WTC11 (cell line): ENCODE data around the gene RHBDD3. TPM values are rescaled to one million over a fixed set of nuclear protein-coding genes. Genes with fewer than 3 reads are reported as not detected.

Experiments used
- ATAC-seq: fragments of 200-7000 bp; cut with Tn5 transposase; 2 replicates; pipeline ENCODE4 v1.10.0; 2021; ENCODE audit warnings: mild to moderate bottlenecking, moderate library complexity
- CTCF ChIA-PET: fragments of 300-600 bp; sonication (Branson Sonifier 250); formaldehyde crosslinking; loops from one replicate; lab custom pipeline; 2021; ENCODE audit warnings: antibody characterized with exemption; lab: Charles Lee
- POLR2A ChIA-PET: fragments of 350-600 bp; sonication (Branson Sonifier 250); formaldehyde crosslinking; loops from one replicate; lab custom pipeline; 2021; ENCODE audit warnings: antibody characterized with exemption; lab: Charles Lee
- DNase-seq: peaks from one replicate; pipeline ENCODE4 v3.0.0; 2021; ENCODE audit warnings: low spot score
- H3K27ac Mint-ChIP-seq: 2 replicates; pipeline ENCODE4 v1.8.0; 2021; ENCODE audit warnings: mixed read lengths
- H3K27me3 Mint-ChIP-seq: 2 replicates; pipeline ENCODE4 v1.8.0; 2021; ENCODE audit warnings: low read depth, mild to moderate bottlenecking, moderate library complexity, mixed read lengths
- H3K36me3 Mint-ChIP-seq: 2 replicates; pipeline ENCODE4 v1.8.0; 2021; ENCODE audit warnings: mixed read lengths
- H3K4me1 Mint-ChIP-seq: 2 replicates; pipeline ENCODE4 v1.8.0; 2022; ENCODE audit warnings: mixed read lengths
- H3K4me3 Mint-ChIP-seq: 2 replicates; pipeline ENCODE4 v1.8.0; 2021; ENCODE audit warnings: mild to moderate bottlenecking, moderate library complexity, mixed read lengths
- H3K9me3 Mint-ChIP-seq: 2 replicates; pipeline ENCODE4 v1.8.0; 2021; ENCODE audit warnings: mixed read lengths
- ESRRA ChIP-seq: sonication (generic); formaldehyde crosslinking; IDR thresholded peaks from 2 replicates; pipeline ENCODE4 v1.8.1; 2022; ENCODE audit warnings: mild to moderate bottlenecking, missing genetic modification reagents, borderline replicate concordance
- FOXK1 ChIP-seq: sonication (generic); formaldehyde crosslinking; IDR thresholded peaks from 2 replicates; pipeline ENCODE4 v1.8.0; 2022; ENCODE audit warnings: mild to moderate bottlenecking, moderate library complexity, missing genetic modification reagents
- GABPB1 ChIP-seq: sonication (generic); formaldehyde crosslinking; IDR thresholded peaks from 2 replicates; pipeline ENCODE4 v1.8.1; 2023; ENCODE audit warnings: mild to moderate bottlenecking, missing genetic modification reagents
- JAZF1 ChIP-seq: fragments of 250-450 bp; sonication (Bioruptor Pico); IDR thresholded peaks from 2 replicates; pipeline ENCODE4 v1.9.0; 2021; ENCODE audit warnings: moderate library complexity, mild to moderate bottlenecking, inconsistent platforms
- NFE2L1 ChIP-seq: sonication (generic); formaldehyde crosslinking; IDR thresholded peaks from 2 replicates; pipeline ENCODE4 v1.8.1; 2023; ENCODE audit warnings: missing genetic modification reagents
- NR3C1 ChIP-seq: sonication (generic); formaldehyde crosslinking; conservative IDR thresholded peaks from 2 replicates; pipeline ENCODE4 v1.8.1; 2023; ENCODE audit warnings: low read depth, mild to moderate bottlenecking, missing genetic modification reagents
- PRRX2 ChIP-seq: fragments of 250-450 bp; sonication (Bioruptor Pico); IDR thresholded peaks from 2 replicates; pipeline ENCODE4 v1.8.0; 2021; ENCODE audit warnings: mild to moderate bottlenecking
- RELA ChIP-seq: sonication (generic); formaldehyde crosslinking; IDR thresholded peaks from 2 replicates; pipeline ENCODE4 v1.8.1; 2022; ENCODE audit warnings: missing genetic modification reagents, mild to moderate bottlenecking, borderline replicate concordance
- RORB ChIP-seq: fragments of 250-450 bp; sonication (Bioruptor Pico); IDR thresholded peaks from 2 replicates; pipeline ENCODE4 v1.9.0; 2021; ENCODE audit warnings: mild to moderate bottlenecking
- SMAD4 ChIP-seq: sonication (generic); formaldehyde crosslinking; IDR thresholded peaks from 2 replicates; pipeline ENCODE4 v1.8.0; 2022; ENCODE audit warnings: mild to moderate bottlenecking, missing genetic modification reagents
- SOX15 ChIP-seq: fragments of 250-450 bp; sonication (Bioruptor Pico); IDR thresholded peaks from 2 replicates; pipeline ENCODE4 v1.9.0; 2021; ENCODE audit warnings: mild to moderate bottlenecking
- TEAD1 ChIP-seq: sonication (generic); formaldehyde crosslinking; IDR thresholded peaks from 2 replicates; pipeline ENCODE4 v1.8.0; 2022; ENCODE audit warnings: mild to moderate bottlenecking, missing genetic modification reagents
- ZNF138 ChIP-seq: sonication (generic); formaldehyde crosslinking; conservative IDR thresholded peaks from 2 replicates; pipeline ENCODE4 v1.8.1; 2022; ENCODE audit warnings: mild to moderate bottlenecking, moderate library complexity, missing genetic modification reagents
- ZNF317 ChIP-seq: sonication (generic); formaldehyde crosslinking; IDR thresholded peaks from 2 replicates; pipeline ENCODE4 v1.8.1; 2023; ENCODE audit warnings: low read depth, mild to moderate bottlenecking, moderate library complexity, missing genetic modification reagents, borderline replicate concordance
- total RNA-seq: library from RNA; stranded (reverse); gene quantifications from 3 replicates; pipeline ENCODE4 v1.2.3, GENCODE V29; 2021
- TF ChIP-seq, protein P1 (sequence below): sonication (generic); formaldehyde crosslinking; IDR thresholded peaks from 2 replicates; pipeline ENCODE4 v1.8.0; 2023; ENCODE audit warnings: missing genetic modification reagents
- TF ChIP-seq, protein P2 (sequence below): sonication (generic); formaldehyde crosslinking; IDR thresholded peaks from 2 replicates; pipeline ENCODE4 v1.8.1; 2023; ENCODE audit warnings: mild to moderate bottlenecking, missing genetic modification reagents, moderate library complexity
- TF ChIP-seq, protein P3 (sequence below): sonication (generic); formaldehyde crosslinking; IDR thresholded peaks from 2 replicates; pipeline ENCODE4 v1.8.1; 2022; ENCODE audit warnings: mild to moderate bottlenecking, moderate library complexity, missing genetic modification reagents
- TF ChIP-seq, protein P4 (sequence below): sonication (generic); formaldehyde crosslinking; IDR thresholded peaks from 2 replicates; pipeline ENCODE4 v1.8.0; 2022; ENCODE audit warnings: missing genetic modification reagents
- TF ChIP-seq, protein P5 (sequence below): sonication (generic); formaldehyde crosslinking; IDR thresholded peaks from 2 replicates; pipeline ENCODE4 v1.8.1; 2022; ENCODE audit warnings: missing genetic modification reagents, borderline replicate concordance
- TF ChIP-seq, protein P6 (sequence below): sonication (generic); formaldehyde crosslinking; IDR thresholded peaks from 2 replicates; pipeline ENCODE4 v1.8.1; 2022; ENCODE audit warnings: low read depth, missing genetic modification reagents, borderline replicate concordance
- TF ChIP-seq, protein P7 (sequence below): fragments of 250-450 bp; sonication (Bioruptor Pico); IDR thresholded peaks from 2 replicates; pipeline ENCODE4 v1.9.0; 2021; ENCODE audit warnings: moderate library complexity, mild to moderate bottlenecking, inconsistent platforms, borderline replicate concordance
- TF ChIP-seq, protein P8 (sequence below): sonication (generic); formaldehyde crosslinking; IDR thresholded peaks from 2 replicates; pipeline ENCODE4 v1.8.0; 2023; ENCODE audit warnings: missing genetic modification reagents, mild to moderate bottlenecking, borderline replicate concordance

The RHBDD3 gene
- total RNA-seq, 1 experiment from 2014 or later, result 77.9 TPM

DNA sequence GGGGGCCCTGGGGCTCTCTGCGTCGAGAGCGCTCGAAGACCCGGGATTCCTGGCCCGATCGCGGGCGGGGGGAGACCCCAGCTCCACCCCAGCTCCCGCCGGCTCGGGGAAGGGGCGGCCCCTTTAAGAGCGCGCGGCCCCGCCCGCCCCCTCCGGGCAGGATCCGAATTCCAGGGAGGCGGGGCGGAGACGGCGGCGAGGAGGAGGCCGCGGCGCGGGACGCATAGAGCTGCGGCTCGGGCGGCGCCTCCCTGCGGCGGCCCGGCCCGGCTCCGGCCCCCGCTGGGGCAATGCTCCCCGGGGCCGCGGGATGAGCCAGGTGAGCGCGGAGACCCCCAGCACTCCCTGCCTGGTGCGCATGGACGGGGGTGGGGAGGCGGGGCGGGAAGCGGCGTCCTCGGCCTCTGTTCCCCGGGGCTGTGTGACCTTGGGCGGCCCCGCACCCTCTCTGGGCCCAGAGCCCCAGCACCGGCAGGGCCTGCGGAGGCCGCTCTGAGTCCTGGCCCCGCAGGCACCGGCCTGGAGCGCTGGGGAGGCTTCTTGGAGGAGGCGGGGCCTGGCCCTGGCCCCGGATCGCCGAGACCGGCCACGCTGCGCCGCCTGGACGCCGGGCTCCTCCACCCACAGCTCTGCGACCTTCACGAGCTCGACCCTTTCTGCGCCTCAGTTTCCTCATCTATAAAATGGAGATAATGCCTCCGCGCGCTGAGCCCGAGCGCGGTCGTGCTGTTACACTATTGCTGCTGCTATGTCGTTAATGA lies 39.2 kb upstream of the RHBDD3 start:
- CTCF ChIA-PET, result interaction anchor here (0.8 to 2.0 kb wide), 10 partner anchors 8 to 101 kb away, joined by 3 to 5 read pairs (median 4); partner anchors contain the start of genes EMID1 and RASL10A
- H3K4me3 Mint-ChIP-seq, result peak overlapping the region; percentile 84
- H3K9me3 Mint-ChIP-seq, result no peaks in the 10 kb centered on the region
- H3K36me3 Mint-ChIP-seq, result no peaks in the 10 kb centered on the region
- DNase-seq (peak; percentile 86), ATAC-seq (peak; percentile 57)
- POLR2A ChIA-PET, result interaction anchor here (1.9 to 2.0 kb wide), 2 partner anchors 10 to 39 kb away, joined by 5 to 6 read pairs; partner anchors contain the start of gene EWSR1
- H3K27me3 Mint-ChIP-seq, result peaks cover 4% of the 10 kb centered on the region; the same call in 1 of the 2 replicates
- peaks cover 21% of the 10 kb centered on the region for H3K4me1 Mint-ChIP-seq
- H3K27ac Mint-ChIP-seq, result no peak overlapping the region
- TF ChIP-seq NR3C1 (CRISPR knock-in tag) (no peak), FOXK1 (no peak), PRRX2 (no peak), ZNF317 (0 out of 2 replicates have a peak, but pooled peaks have one; percentile 7), RELA (CRISPR knock-in tag) (no peak), NFE2L1 (CRISPR knock-in tag) (no peak), RORB (CRISPR knock-in tag) (no peak), ESRRA (CRISPR knock-in tag) (peak; percentile 82; the same call in 1 of the 2 replicates), ZNF138 (CRISPR knock-in tag) (no peak), GABPB1 (no peak), JAZF1 (no peak), SOX15 (CRISPR knock-in tag) (no peak), TEAD1 (peak; percentile 56; the same call in 1 of the 2 replicates), SMAD4 (CRISPR knock-in tag) (no peak)
- TF ChIP-seq, protein P1, sequence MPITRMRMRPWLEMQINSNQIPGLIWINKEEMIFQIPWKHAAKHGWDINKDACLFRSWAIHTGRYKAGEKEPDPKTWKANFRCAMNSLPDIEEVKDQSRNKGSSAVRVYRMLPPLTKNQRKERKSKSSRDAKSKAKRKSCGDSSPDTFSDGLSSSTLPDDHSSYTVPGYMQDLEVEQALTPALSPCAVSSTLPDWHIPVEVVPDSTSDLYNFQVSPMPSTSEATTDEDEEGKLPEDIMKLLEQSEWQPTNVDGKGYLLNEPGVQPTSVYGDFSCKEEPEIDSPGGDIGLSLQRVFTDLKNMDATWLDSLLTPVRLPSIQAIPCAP (CRISPR knock-in tag), result no peak
- TF ChIP-seq, protein P2, sequence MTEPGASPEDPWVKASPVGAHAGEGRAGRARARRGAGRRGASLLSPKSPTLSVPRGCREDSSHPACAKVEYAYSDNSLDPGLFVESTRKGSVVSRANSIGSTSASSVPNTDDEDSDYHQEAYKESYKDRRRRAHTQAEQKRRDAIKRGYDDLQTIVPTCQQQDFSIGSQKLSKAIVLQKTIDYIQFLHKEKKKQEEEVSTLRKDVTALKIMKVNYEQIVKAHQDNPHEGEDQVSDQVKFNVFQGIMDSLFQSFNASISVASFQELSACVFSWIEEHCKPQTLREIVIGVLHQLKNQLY (CRISPR knock-in tag), result no peak
- TF ChIP-seq, protein P3, sequence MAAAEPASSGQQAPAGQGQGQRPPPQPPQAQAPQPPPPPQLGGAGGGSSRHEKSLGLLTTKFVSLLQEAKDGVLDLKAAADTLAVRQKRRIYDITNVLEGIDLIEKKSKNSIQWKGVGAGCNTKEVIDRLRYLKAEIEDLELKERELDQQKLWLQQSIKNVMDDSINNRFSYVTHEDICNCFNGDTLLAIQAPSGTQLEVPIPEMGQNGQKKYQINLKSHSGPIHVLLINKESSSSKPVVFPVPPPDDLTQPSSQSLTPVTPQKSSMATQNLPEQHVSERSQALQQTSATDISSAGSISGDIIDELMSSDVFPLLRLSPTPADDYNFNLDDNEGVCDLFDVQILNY, result peak; percentile 75; the same call in 1 of the 2 replicates
- TF ChIP-seq, protein P4, sequence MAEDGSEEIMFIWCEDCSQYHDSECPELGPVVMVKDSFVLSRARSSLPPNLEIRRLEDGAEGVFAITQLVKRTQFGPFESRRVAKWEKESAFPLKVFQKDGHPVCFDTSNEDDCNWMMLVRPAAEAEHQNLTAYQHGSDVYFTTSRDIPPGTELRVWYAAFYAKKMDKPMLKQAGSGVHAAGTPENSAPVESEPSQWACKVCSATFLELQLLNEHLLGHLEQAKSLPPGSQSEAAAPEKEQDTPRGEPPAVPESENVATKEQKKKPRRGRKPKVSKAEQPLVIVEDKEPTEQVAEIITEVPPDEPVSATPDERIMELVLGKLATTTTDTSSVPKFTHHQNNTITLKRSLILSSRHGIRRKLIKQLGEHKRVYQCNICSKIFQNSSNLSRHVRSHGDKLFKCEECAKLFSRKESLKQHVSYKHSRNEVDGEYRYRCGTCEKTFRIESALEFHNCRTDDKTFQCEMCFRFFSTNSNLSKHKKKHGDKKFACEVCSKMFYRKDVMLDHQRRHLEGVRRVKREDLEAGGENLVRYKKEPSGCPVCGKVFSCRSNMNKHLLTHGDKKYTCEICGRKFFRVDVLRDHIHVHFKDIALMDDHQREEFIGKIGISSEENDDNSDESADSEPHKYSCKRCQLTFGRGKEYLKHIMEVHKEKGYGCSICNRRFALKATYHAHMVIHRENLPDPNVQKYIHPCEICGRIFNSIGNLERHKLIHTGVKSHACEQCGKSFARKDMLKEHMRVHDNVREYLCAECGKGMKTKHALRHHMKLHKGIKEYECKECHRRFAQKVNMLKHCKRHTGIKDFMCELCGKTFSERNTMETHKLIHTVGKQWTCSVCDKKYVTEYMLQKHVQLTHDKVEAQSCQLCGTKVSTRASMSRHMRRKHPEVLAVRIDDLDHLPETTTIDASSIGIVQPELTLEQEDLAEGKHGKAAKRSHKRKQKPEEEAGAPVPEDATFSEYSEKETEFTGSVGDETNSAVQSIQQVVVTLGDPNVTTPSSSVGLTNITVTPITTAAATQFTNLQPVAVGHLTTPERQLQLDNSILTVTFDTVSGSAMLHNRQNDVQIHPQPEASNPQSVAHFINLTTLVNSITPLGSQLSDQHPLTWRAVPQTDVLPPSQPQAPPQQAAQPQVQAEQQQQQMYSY (CRISPR knock-in tag), result no peak; the same call in 1 of the 2 replicates
- TF ChIP-seq, protein P5, sequence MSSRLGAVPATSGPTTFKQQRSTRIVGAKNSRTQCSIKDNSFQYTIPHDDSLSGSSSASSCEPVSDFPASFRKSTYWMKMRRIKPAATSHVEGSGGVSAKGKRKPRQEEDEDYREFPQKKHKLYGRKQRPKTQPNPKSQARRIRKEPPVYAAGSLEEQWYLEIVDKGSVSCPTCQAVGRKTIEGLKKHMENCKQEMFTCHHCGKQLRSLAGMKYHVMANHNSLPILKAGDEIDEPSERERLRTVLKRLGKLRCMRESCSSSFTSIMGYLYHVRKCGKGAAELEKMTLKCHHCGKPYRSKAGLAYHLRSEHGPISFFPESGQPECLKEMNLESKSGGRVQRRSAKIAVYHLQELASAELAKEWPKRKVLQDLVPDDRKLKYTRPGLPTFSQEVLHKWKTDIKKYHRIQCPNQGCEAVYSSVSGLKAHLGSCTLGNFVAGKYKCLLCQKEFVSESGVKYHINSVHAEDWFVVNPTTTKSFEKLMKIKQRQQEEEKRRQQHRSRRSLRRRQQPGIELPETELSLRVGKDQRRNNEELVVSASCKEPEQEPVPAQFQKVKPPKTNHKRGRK, result no peak
- TF ChIP-seq, protein P6, sequence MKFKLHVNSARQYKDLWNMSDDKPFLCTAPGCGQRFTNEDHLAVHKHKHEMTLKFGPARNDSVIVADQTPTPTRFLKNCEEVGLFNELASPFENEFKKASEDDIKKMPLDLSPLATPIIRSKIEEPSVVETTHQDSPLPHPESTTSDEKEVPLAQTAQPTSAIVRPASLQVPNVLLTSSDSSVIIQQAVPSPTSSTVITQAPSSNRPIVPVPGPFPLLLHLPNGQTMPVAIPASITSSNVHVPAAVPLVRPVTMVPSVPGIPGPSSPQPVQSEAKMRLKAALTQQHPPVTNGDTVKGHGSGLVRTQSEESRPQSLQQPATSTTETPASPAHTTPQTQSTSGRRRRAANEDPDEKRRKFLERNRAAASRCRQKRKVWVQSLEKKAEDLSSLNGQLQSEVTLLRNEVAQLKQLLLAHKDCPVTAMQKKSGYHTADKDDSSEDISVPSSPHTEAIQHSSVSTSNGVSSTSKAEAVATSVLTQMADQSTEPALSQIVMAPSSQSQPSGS (CRISPR knock-in tag), result no peak
- TF ChIP-seq, protein P7, sequence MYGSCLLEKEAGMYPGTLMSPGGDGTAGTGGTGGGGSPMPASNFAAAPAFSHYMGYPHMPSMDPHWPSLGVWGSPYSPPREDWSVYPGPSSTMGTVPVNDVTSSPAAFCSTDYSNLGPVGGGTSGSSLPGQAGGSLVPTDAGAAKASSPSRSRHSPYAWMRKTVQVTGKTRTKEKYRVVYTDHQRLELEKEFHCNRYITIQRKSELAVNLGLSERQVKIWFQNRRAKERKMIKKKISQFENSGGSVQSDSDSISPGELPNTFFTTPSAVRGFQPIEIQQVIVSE (CRISPR knock-in tag), result no peak
- TF ChIP-seq, protein P8, sequence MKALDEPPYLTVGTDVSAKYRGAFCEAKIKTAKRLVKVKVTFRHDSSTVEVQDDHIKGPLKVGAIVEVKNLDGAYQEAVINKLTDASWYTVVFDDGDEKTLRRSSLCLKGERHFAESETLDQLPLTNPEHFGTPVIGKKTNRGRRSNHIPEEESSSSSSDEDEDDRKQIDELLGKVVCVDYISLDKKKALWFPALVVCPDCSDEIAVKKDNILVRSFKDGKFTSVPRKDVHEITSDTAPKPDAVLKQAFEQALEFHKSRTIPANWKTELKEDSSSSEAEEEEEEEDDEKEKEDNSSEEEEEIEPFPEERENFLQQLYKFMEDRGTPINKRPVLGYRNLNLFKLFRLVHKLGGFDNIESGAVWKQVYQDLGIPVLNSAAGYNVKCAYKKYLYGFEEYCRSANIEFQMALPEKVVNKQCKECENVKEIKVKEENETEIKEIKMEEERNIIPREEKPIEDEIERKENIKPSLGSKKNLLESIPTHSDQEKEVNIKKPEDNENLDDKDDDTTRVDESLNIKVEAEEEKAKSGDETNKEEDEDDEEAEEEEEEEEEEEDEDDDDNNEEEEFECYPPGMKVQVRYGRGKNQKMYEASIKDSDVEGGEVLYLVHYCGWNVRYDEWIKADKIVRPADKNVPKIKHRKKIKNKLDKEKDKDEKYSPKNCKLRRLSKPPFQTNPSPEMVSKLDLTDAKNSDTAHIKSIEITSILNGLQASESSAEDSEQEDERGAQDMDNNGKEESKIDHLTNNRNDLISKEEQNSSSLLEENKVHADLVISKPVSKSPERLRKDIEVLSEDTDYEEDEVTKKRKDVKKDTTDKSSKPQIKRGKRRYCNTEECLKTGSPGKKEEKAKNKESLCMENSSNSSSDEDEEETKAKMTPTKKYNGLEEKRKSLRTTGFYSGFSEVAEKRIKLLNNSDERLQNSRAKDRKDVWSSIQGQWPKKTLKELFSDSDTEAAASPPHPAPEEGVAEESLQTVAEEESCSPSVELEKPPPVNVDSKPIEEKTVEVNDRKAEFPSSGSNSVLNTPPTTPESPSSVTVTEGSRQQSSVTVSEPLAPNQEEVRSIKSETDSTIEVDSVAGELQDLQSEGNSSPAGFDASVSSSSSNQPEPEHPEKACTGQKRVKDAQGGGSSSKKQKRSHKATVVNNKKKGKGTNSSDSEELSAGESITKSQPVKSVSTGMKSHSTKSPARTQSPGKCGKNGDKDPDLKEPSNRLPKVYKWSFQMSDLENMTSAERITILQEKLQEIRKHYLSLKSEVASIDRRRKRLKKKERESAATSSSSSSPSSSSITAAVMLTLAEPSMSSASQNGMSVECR (CRISPR knock-in tag), result peak; percentile 16; the same call in 1 of the 2 replicates
